K562 (cell line): ENCODE results near the gene RERE. TPM values are rescaled to one million over a fixed set of nuclear protein-coding genes. Genes with fewer than 3 reads are reported as not detected.

Experiments used
- ATAC-seq: fragments of 200-7000 bp; cut with Tn5 transposase; 3 replicates; pipeline ENCODE4 v1.9.1; 2020; ENCODE audit warnings: moderate library complexity
- BruUV-seq: library from RNA; stranded (reverse); fragments of 400-500 nt; replicated peaks from 2 replicates; lab custom pipeline; 2021; lab: Mats Ljungman, UMichigan
- CTCF ChIA-PET: fragments of 300-600 bp; formaldehyde crosslinking; extraction: SDS; loops from one replicate; lab custom pipeline; 2021; ENCODE audit warnings: low intra/inter-chr PET ratio; lab: Yijun Ruan, JAX
- POLR2A ChIA-PET: fragments of 300-600, 350-650 bp; sonication (Branson Sonifier 250); formaldehyde crosslinking; extraction: SDS; loops from one replicate; lab custom pipeline; 2021; ENCODE audit warnings: antibody characterized with exemption, inconsistent platforms; lab: Yijun Ruan, JAX
- DNase-seq, 4 experiments: peaks; one replicate each; pipeline versions ENCODE4 v3.0.0 to v3.0.0-alpha.2; 2011 to 2018; ENCODE audit warnings: low spot score in 3 of 4, mixed read lengths in 3 of 4; ENCODE audit errors: extremely low read depth in 1 of 4
- FAIRE-seq: peaks from 2 replicates; lab custom pipeline; 2011; peaks lifted over from hg19 to GRCh38; lab: Jason Lieb, UNC
- H2AFZ ChIP-seq: 2 replicates; pipeline ENCODE4 v1.6.0; 2011; ENCODE audit warnings: low read depth, low read length, control low read depth, inconsistent platforms
- H3K27ac ChIP-seq: fragments of 200-600 bp; 3 replicates; pipeline ENCODE4 v1.8.0; 2011; ENCODE audit warnings: low read depth, mild to moderate bottlenecking, control low read depth, inconsistent platforms, low read length, moderate library complexity, mixed read lengths; ENCODE audit errors: extremely low read depth
- H3K27me3 ChIP-seq, 2 experiments: fragments of 300-600 bp in 1 of 2; 2 replicates in 1 of 2; 3 replicates in 1 of 2; pipeline versions ENCODE4 v1.6.0 to v1.8.0; 2011; ENCODE audit warnings: inconsistent platforms in 2 of 2, low read length in 2 of 2, mild to moderate bottlenecking in 1 of 2, mixed read lengths in 1 of 2, moderate library complexity in 1 of 2; ENCODE audit not compliant: control insufficient read depth in 2 of 2, insufficient read depth in 2 of 2
- H3K36me3 ChIP-seq: fragments of 300-600 bp; 3 replicates; pipeline ENCODE4 v1.8.0; 2011; ENCODE audit warnings: mild to moderate bottlenecking, low read length, inconsistent platforms; ENCODE audit not compliant: control insufficient read depth, insufficient read depth
- H3K4me1 ChIP-seq, 2 experiments: fragments of 200-600 bp in 1 of 2; replicated peaks in 1 of 2; 2 replicates in 1 of 2; 3 replicates in 1 of 2; pipeline versions ENCODE4 v1.5.1 to v1.8.0; 2011; ENCODE audit warnings: inconsistent platforms in 2 of 2, low read length in 2 of 2, mild to moderate bottlenecking in 1 of 2, mixed read lengths in 1 of 2, moderate library complexity in 1 of 2; ENCODE audit not compliant: control insufficient read depth in 2 of 2, insufficient read depth in 2 of 2
- H3K4me2 ChIP-seq: 2 replicates; pipeline ENCODE4 v1.6.1; 2011; ENCODE audit warnings: low read length, control low read depth, inconsistent platforms, mixed read lengths; ENCODE audit not compliant: insufficient read depth
- H3K4me3 ChIP-seq: fragments of 200-600 bp; sonication (generic), shearing (Covaris generic); 2 replicates; pipeline ENCODE4 v1.5.1; 2016; ENCODE audit warnings: control low read depth, inconsistent platforms
- H3K79me2 ChIP-seq: fragments of 200-600 bp; 3 replicates; pipeline ENCODE4 v1.8.0; 2011; ENCODE audit warnings: low read length, inconsistent platforms; ENCODE audit not compliant: control insufficient read depth, insufficient read depth
- H3K9ac ChIP-seq, 2 experiments: 2 replicates each; pipeline versions ENCODE4 v1.6.0 to v1.6.1; 2011; ENCODE audit warnings: low read depth in 2 of 2, low read length in 2 of 2, control low read depth in 1 of 2, inconsistent platforms in 1 of 2, mild to moderate bottlenecking in 1 of 2, mixed read lengths in 1 of 2; ENCODE audit not compliant: insufficient read depth in 1 of 2
- H3K9me1 ChIP-seq: one replicate; pipeline ENCODE4 v1.6.0; 2011; ENCODE audit warnings: inconsistent platforms, mild to moderate bottlenecking, low read length, moderate library complexity; ENCODE audit not compliant: control insufficient read depth, insufficient read depth
- H3K9me3 ChIP-seq: replicated peaks from 2 replicates; pipeline ENCODE4 v1.5.1; 2011; ENCODE audit warnings: low read depth, low read length, inconsistent platforms; ENCODE audit not compliant: control insufficient read depth, insufficient read depth
- H4K20me1 ChIP-seq: replicated peaks from 2 replicates; pipeline ENCODE4 v1.6.1; 2011; ENCODE audit warnings: low read length, inconsistent platforms, mixed read lengths; ENCODE audit not compliant: control insufficient read depth, insufficient read depth
- NCOA4 ChIP-seq: fragments of 450-650 bp; IDR thresholded peaks from 2 replicates; pipeline ENCODE4 v1.6.1; 2018; ENCODE audit warnings: mild to moderate bottlenecking; ENCODE audit not compliant: partially characterized antibody
- NR2C2 ChIP-seq, 2 experiments: fragments of 200-800 bp in 1 of 2; sonication (Bioruptor generic) in 1 of 2; sonication (generic) in 1 of 2; formaldehyde crosslinking in 1 of 2; IDR thresholded peaks; 2 replicates each; pipeline versions ENCODE4 v1.6.1 to v1.8.0; 2016 to 2022; ENCODE audit warnings: mild to moderate bottlenecking in 1 of 2, missing compliant biosample characterization in 1 of 2, missing genetic modification characterization in 1 of 2, missing genetic modification reagents in 1 of 2
- SP1 ChIP-seq: sonication (generic); formaldehyde crosslinking; IDR thresholded peaks from 2 replicates; pipeline ENCODE4 v1.8.1; 2022; ENCODE audit warnings: mild to moderate bottlenecking, missing genetic modification reagents
- YY1 ChIP-seq, 3 experiments: IDR thresholded peaks; 2 replicates each; pipeline ENCODE4 v1.6.1; 2011; ENCODE audit warnings: low read length in 2 of 3, mild to moderate bottlenecking in 2 of 3, moderate library complexity in 2 of 3, borderline replicate concordance in 1 of 3, control low read depth in 1 of 3, low read depth in 1 of 3; ENCODE audit not compliant: insufficient read depth in 3 of 3, insufficient replicate concordance in 2 of 3, control insufficient read depth in 1 of 3, insufficient read length in 1 of 3; ENCODE audit errors: extremely low read depth in 1 of 3
- ZBTB1 ChIP-seq: sonication (generic); formaldehyde crosslinking; IDR thresholded peaks from 2 replicates; pipeline ENCODE4 v1.8.1; 2023; ENCODE audit warnings: missing genetic modification reagents, low read depth, mild to moderate bottlenecking, borderline replicate concordance
- ZBTB8A ChIP-seq: fragments of 450-650 bp; IDR thresholded peaks from 2 replicates; pipeline ENCODE4 v1.6.1; 2018; ENCODE audit warnings: mild to moderate bottlenecking, moderate library complexity; ENCODE audit not compliant: partially characterized antibody
- ZNF121 ChIP-seq: sonication (generic); formaldehyde crosslinking; conservative IDR thresholded peaks from 2 replicates; pipeline ENCODE4 v1.8.0; 2022; ENCODE audit warnings: missing genetic modification reagents
- WGBS: fragments of 100-300 bp; shearing (Covaris generic); methylation state at CpG from one replicate; pipeline ENCODE4 v1.1.6; 2016; ENCODE audit warnings: low coverage, mixed read lengths; ENCODE audit not compliant: insufficient coverage; ENCODE audit errors: missing lambda C conversion rate; 5-methylcytosine and 5-hydroxymethylcytosine counted together
- in situ Hi-C: fragments of 300-500 bp; cut with MboI; formaldehyde crosslinking; loops from 4 replicates; pipeline ENCODE4 v1.15.0; 2018; ENCODE audit warnings: inconsistent platforms, mixed read lengths
- intact Hi-C: fragments of 100-400 bp; cut with micrococcal nuclease; formaldehyde crosslinking; loops from 2 replicates; pipeline ENCODE4 v1.14.2; 2022
- polyA plus RNA-seq, 8 experiments: library from polyadenylated mRNA; depleted of rRNA in 4 of 8; stranded (reverse) in 5 of 8; unstranded in 3 of 8; fragments of >200 nt; fragmentation: Nextera tagmentation in 2 of 8; fragmentation: Illumina TruSeq in 1 of 8; extraction: Ambion mirVana in 2 of 8; extraction: Trizol in 1 of 8; gene quantifications; 2 replicates each; pipeline versions ENCODE4 v1.2.1 to v1.2.3, GENCODE V29; 2011 to 2014; ENCODE audit warnings: inconsistent platforms in 1 of 8, missing spikeins in 1 of 8
- total RNA-seq, 7 experiments: library from RNA; depleted of rRNA in 6 of 7; stranded (reverse); fragments of >200 nt in 6 of 7; fragmentation: Illumina TruSeq in 2 of 7; extraction: Trizol in 2 of 7; gene quantifications; 2 replicates each; pipeline versions ENCODE4 v1.2.1 to v1.2.3, GENCODE V29; 2011 to 2021; ENCODE audit warnings: low replicate concordance in 1 of 7
- TF ChIP-seq, protein P1 (sequence below): fragments of 200-600 bp; sonication (generic); IDR thresholded peaks from one replicate; pipeline ENCODE4 v1.6.1; 2012; ENCODE audit warnings: mild to moderate bottlenecking, low read depth, low read length, inconsistent platforms

The RERE gene
- total and polyA plus RNA-seq, 9 of the 15 experiments (the other 6 are each of a cell fraction or from before 2014, with no cell fraction given): 3.0 to 51.5 (median 13.4) TPM

DNA sequence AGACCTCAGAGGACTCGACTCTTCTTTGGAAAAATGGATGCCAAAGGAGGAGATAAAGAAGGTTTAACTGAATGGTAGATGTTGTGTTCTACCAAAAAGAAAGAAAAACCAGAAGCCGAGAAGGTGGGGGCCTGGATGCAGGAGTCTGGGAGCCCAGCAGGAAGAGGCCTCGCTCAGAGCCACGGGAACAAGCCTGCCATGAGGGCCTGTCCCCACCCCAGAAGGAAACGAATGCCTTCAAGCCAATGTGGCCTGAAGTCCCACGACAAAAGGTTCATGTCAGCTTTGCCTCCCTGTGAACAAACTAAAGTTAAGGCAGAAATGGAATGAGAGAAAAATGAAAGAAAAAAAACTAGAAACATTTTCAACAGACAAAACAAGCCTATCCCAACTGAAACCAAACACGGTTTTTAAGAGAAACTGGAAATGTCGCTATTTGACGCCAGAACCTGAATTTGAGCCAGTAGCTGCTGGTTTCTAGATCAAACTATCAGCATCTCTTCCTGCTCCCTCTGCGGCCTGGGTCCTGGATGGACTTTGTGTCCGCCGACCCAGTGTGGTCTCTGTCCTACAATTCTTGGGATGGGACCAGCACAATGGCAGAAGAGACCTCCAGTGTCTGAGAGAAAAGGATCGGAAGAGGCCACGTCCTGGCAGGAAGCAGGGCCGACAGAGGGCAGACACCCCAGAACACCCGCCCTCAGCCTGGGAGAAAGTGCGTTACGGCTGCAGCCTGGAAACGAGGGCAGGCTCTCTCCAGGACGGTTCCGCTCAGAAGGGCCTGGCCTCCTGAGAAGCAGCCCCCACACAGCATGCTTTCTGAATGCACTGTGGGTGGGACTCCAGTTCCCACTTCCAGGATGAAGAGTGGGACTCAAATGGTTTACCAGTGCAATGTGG, 464.3 kb downstream of the RERE start:
- Histone ChIP-seq H3K79me2 (no peaks in the 10 kb centered on the region), H3K4me2 (no peak overlapping the region), H3K4me3 (no peak overlapping the region), H3K4me1 (peaks cover 0 to 17% of the 10 kb centered on the region in 2 experiments; a peak in 1 of 5 replicates), H3K36me3 (peaks cover 42% of the 10 kb centered on the region), H3K27ac (no peak overlapping the region), H3K9ac (no peak overlapping the region), H2AFZ (no peak overlapping the region), H3K9me1 (peaks cover 3% of the 10 kb centered on the region), H3K9me3 (no peaks in the 10 kb centered on the region), H4K20me1 (peaks cover 25% of the 10 kb centered on the region; the same call in 1 of the 2 replicates), H3K27me3 (peaks cover under 1 to 7% of the 10 kb centered on the region in 2 experiments; a peak in 3 of 5 replicates)
- ATAC-seq (no peak), DNase-seq (no peak), FAIRE-seq (no peak)
- no TSS peak for BruUV-seq
- WGBS: 80% methylated on average over 21 of the region's 21 CpGs
- in situ Hi-C loops (no loop called here), intact Hi-C loops (no loop called here)
- CTCF ChIA-PET: no interaction called here
- POLR2A ChIA-PET: interaction anchor here (0.6 to 0.8 kb wide), 2 partner anchors 10 to 248 kb away, joined by 3 read pairs; no protein-coding TSS in a partner anchor
- TF ChIP-seq NR2C2 (CRISPR knock-in tag; IDR thresholded peaks at IDR 0.05) (no peak), NR2C2 (tag; IDR thresholded peaks at IDR 0.05) (no peak), YY1 (IDR thresholded peaks at IDR 0.05; ENCODE audit: borderline replicate concordance in 1 of 3, control insufficient read depth in 1 of 3, extremely low read depth in 1 of 3, insufficient read depth in 3 of 3, insufficient read length in 1 of 3, insufficient replicate concordance in 2 of 3, low read depth in 1 of 3, low read length in 2 of 3) (no peak), ZBTB1 (CRISPR knock-in tag) (no peak), ZNF121 (CRISPR knock-in tag) (no peak), ZBTB8A (no peak), SP1 (no peak), NCOA4 (no peak)
- TF ChIP-seq, protein P1, sequence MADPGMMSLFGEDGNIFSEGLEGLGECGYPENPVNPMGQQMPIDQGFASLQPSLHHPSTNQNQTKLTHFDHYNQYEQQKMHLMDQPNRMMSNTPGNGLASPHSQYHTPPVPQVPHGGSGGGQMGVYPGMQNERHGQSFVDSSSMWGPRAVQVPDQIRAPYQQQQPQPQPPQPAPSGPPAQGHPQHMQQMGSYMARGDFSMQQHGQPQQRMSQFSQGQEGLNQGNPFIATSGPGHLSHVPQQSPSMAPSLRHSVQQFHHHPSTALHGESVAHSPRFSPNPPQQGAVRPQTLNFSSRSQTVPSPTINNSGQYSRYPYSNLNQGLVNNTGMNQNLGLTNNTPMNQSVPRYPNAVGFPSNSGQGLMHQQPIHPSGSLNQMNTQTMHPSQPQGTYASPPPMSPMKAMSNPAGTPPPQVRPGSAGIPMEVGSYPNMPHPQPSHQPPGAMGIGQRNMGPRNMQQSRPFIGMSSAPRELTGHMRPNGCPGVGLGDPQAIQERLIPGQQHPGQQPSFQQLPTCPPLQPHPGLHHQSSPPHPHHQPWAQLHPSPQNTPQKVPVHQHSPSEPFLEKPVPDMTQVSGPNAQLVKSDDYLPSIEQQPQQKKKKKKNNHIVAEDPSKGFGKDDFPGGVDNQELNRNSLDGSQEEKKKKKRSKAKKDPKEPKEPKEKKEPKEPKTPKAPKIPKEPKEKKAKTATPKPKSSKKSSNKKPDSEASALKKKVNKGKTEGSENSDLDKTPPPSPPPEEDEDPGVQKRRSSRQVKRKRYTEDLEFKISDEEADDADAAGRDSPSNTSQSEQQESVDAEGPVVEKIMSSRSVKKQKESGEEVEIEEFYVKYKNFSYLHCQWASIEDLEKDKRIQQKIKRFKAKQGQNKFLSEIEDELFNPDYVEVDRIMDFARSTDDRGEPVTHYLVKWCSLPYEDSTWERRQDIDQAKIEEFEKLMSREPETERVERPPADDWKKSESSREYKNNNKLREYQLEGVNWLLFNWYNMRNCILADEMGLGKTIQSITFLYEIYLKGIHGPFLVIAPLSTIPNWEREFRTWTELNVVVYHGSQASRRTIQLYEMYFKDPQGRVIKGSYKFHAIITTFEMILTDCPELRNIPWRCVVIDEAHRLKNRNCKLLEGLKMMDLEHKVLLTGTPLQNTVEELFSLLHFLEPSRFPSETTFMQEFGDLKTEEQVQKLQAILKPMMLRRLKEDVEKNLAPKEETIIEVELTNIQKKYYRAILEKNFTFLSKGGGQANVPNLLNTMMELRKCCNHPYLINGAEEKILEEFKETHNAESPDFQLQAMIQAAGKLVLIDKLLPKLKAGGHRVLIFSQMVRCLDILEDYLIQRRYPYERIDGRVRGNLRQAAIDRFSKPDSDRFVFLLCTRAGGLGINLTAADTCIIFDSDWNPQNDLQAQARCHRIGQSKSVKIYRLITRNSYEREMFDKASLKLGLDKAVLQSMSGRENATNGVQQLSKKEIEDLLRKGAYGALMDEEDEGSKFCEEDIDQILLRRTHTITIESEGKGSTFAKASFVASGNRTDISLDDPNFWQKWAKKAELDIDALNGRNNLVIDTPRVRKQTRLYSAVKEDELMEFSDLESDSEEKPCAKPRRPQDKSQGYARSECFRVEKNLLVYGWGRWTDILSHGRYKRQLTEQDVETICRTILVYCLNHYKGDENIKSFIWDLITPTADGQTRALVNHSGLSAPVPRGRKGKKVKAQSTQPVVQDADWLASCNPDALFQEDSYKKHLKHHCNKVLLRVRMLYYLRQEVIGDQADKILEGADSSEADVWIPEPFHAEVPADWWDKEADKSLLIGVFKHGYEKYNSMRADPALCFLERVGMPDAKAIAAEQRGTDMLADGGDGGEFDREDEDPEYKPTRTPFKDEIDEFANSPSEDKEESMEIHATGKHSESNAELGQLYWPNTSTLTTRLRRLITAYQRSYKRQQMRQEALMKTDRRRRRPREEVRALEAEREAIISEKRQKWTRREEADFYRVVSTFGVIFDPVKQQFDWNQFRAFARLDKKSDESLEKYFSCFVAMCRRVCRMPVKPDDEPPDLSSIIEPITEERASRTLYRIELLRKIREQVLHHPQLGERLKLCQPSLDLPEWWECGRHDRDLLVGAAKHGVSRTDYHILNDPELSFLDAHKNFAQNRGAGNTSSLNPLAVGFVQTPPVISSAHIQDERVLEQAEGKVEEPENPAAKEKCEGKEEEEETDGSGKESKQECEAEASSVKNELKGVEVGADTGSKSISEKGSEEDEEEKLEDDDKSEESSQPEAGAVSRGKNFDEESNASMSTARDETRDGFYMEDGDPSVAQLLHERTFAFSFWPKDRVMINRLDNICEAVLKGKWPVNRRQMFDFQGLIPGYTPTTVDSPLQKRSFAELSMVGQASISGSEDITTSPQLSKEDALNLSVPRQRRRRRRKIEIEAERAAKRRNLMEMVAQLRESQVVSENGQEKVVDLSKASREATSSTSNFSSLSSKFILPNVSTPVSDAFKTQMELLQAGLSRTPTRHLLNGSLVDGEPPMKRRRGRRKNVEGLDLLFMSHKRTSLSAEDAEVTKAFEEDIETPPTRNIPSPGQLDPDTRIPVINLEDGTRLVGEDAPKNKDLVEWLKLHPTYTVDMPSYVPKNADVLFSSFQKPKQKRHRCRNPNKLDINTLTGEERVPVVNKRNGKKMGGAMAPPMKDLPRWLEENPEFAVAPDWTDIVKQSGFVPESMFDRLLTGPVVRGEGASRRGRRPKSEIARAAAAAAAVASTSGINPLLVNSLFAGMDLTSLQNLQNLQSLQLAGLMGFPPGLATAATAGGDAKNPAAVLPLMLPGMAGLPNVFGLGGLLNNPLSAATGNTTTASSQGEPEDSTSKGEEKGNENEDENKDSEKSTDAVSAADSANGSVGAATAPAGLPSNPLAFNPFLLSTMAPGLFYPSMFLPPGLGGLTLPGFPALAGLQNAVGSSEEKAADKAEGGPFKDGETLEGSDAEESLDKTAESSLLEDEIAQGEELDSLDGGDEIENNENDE: no peak
